Stomach smooth muscle (tissue), 2 donors: ENCODE data around the gene CXCL6.

Experiments
- H3K27ac ChIP-seq: one replicate; pipeline ENCODE4 v1.7.0; 2013; ENCODE audit warnings: mild to moderate bottlenecking, low read length, inconsistent platforms
- H3K27me3 ChIP-seq, 2 donors: one replicate each; pipeline ENCODE4 v1.7.0; 2013; ENCODE audit warnings: low read length in 2 of 2; ENCODE audit not compliant: insufficient read depth in 2 of 2, control insufficient read depth in 1 of 2
- H3K36me3 ChIP-seq, 2 donors: one replicate each; pipeline ENCODE4 v1.7.0; 2013; ENCODE audit warnings: low read length in 2 of 2; ENCODE audit not compliant: control insufficient read depth in 2 of 2, insufficient read depth in 2 of 2
- H3K4me1 ChIP-seq: one replicate; pipeline ENCODE4 v1.7.0; 2013; ENCODE audit warnings: low read length; ENCODE audit not compliant: control insufficient read depth, insufficient read depth
- H3K4me3 ChIP-seq, 2 donors: one replicate each; pipeline ENCODE4 v1.7.0; 2013; ENCODE audit warnings: low read length in 2 of 2
- H3K9ac ChIP-seq, 2 donors: one replicate each; pipeline ENCODE4 v1.7.0; 2013; ENCODE audit warnings: low read length in 2 of 2, mild to moderate bottlenecking in 1 of 2
- H3K9me3 ChIP-seq, 2 donors: one replicate each; pipeline ENCODE4 v1.7.0; 2013; ENCODE audit warnings: low read length in 2 of 2; ENCODE audit not compliant: control insufficient read depth in 2 of 2
- donor health status: healthy.
- donor health status: Pancreatic carcinoma.

Gene CXCL6

GRCh38 chr4:73817341-73817740 lies 19.1 kb upstream of the CXCL6 start:
- H3K27me3 ChIP-seq: no peaks in the 10 kb centered on the region
- no peak overlapping the region for H3K4me3 ChIP-seq
- H3K9me3 ChIP-seq: no peaks in the 10 kb centered on the region
- H3K4me1 ChIP-seq: no peaks in the 10 kb centered on the region
- H3K27ac ChIP-seq: no peak overlapping the region
- no peaks in the 10 kb centered on the region for H3K36me3 ChIP-seq
- H3K9ac ChIP-seq: no peak overlapping the region

DNA sequence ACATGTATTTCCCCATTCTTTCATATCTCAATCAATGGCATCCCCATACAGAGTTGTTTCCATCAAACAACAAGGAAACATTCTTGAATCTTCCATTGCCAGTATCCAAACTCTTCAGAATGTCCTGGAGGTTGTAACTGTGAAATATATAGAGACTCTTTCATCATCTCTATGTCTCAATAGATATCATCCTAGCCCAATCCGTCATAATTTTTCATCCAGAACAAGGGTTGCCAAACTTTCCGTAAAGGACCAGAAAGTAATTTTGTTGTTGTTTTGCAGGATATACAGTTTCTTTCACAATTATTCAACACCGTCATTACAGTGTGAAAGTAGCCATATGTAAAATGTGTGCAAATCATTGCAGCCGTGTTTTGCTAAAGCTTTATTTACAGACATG lies 15.2 kb upstream of the CXCL6 start:
- no peaks in the 10 kb centered on the region for H3K27me3 ChIP-seq
- no peaks in the 10 kb centered on the region for H3K4me1 ChIP-seq
- H3K36me3 ChIP-seq: no peaks in the 10 kb centered on the region
- no peaks in the 10 kb centered on the region for H3K9me3 ChIP-seq
- H3K27ac ChIP-seq: no peak overlapping the region
- H3K9ac ChIP-seq: no peak overlapping the region
- no peak overlapping the region for H3K4me3 ChIP-seq

GRCh38 chr4:73822389-73822788 lies 14.1 kb upstream of the CXCL6 start:
- H3K4me3 ChIP-seq: no peak overlapping the region
- H3K9me3 ChIP-seq: no peaks in the 10 kb centered on the region
- H3K27ac ChIP-seq: no peak overlapping the region
- no peak overlapping the region for H3K9ac ChIP-seq
- H3K4me1 ChIP-seq: no peaks in the 10 kb centered on the region
- H3K36me3 ChIP-seq: no peaks in the 10 kb centered on the region
- H3K27me3 ChIP-seq: no peaks in the 10 kb centered on the region

GRCh38 chr4:73822812-73823504 lies 13.5 kb upstream of the CXCL6 start:
- Histone ChIP-seq H3K9me3 (no peaks in the 10 kb centered on the region), H3K27ac (no peak overlapping the region), H3K4me1 (no peaks in the 10 kb centered on the region), H3K9ac (no peak overlapping the region), H3K4me3 (no peak overlapping the region), H3K36me3 (no peaks in the 10 kb centered on the region), H3K27me3 (no peaks in the 10 kb centered on the region)

DNA sequence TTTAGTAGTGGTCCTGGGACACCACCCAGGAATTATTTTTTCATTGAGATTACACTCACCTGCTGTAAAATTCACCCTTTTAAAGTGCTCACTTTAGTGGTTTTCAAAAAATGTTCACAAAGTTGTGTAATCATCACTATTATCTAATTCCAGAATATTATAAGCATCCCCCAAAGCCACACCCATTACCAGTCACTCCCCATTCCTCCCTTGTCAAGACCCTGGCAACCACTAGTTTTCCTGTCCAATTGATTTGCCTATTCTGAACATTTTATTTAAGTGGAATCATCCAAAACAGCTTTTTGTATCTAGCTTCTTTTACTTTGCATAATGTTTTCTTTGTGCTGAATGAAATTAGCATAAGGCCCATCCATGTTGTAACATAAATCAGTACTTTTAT lies 12.7 kb upstream of the CXCL6 start:
- Histone ChIP-seq H3K9ac (no peak overlapping the region), H3K27ac (no peak overlapping the region), H3K9me3 (no peaks in the 10 kb centered on the region), H3K4me1 (no peaks in the 10 kb centered on the region), H3K36me3 (no peaks in the 10 kb centered on the region), H3K4me3 (no peak overlapping the region), H3K27me3 (no peaks in the 10 kb centered on the region)

- Histone ChIP-seq H3K4me1 (no peaks in the 10 kb centered on the region), H3K27ac (no peak overlapping the region), H3K4me3 (no peak overlapping the region), H3K27me3 (no peaks in the 10 kb centered on the region), H3K9me3 (no peaks in the 10 kb centered on the region), H3K9ac (no peak overlapping the region), H3K36me3 (no peaks in the 10 kb centered on the region)
Measured at GRCh38 chr4:73828956-73829355, 7.5 kb upstream of the CXCL6 start.

GRCh38 chr4:73831569-73831968 lies 4.9 kb upstream of the CXCL6 start:
- Histone ChIP-seq H3K27ac (no peak overlapping the region), H3K4me1 (peaks cover 1% of the 10 kb centered on the region), H3K4me3 (no peak overlapping the region), H3K9ac (no peak overlapping the region), H3K36me3 (no peaks in the 10 kb centered on the region), H3K27me3 (peaks cover 0 to under 1% of the 10 kb centered on the region in 2 donors), H3K9me3 (no peaks in the 10 kb centered on the region)

GRCh38 chr4:73832651-73833237 lies 3.7 kb upstream of the CXCL6 start:
- Histone ChIP-seq H3K4me1 (peaks cover 4% of the 10 kb centered on the region), H3K27me3 (peaks cover 3 to 11% of the 10 kb centered on the region in 2 donors), H3K27ac (no peak overlapping the region), H3K36me3 (no peaks in the 10 kb centered on the region), H3K9me3 (no peaks in the 10 kb centered on the region), H3K9ac (no peak overlapping the region), H3K4me3 (no peak overlapping the region)

- Histone ChIP-seq H3K27ac (no peak overlapping the region), H3K4me3 (no peak overlapping the region), H3K4me1 (peaks cover 4% of the 10 kb centered on the region), H3K27me3 (peaks cover 3 to 15% of the 10 kb centered on the region in 2 donors), H3K36me3 (no peaks in the 10 kb centered on the region), H3K9ac (no peak overlapping the region), H3K9me3 (no peaks in the 10 kb centered on the region)
Measured at GRCh38 chr4:73839071-73839470, 2.6 kb downstream of the CXCL6 start.

DNA sequence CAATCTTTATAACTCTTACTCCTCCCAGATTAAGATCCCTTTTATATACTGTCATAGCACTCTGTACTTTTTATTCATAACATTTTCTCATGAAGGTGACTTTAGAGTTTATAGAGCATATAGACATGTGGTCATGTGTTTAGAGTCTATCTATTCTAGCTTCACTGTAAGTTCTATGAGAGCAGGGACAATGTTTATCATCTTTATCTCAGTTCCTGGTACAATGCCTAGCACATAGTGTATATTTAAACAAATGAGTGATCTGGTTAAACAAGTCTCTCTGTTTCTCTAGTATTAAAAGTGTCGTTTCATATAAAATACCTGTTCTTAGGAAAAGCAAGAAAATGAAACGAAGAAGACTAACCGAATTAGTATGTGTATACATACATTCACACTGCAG lies 3.2 kb downstream of the CXCL6 start:
- Histone ChIP-seq H3K4me3 (no peak overlapping the region), H3K36me3 (no peaks in the 10 kb centered on the region), H3K27ac (no peak overlapping the region), H3K9me3 (no peaks in the 10 kb centered on the region), H3K27me3 (peaks cover 3 to 15% of the 10 kb centered on the region in 2 donors), H3K9ac (no peak overlapping the region), H3K4me1 (peaks cover 4% of the 10 kb centered on the region)

- Histone ChIP-seq H3K27me3 (peaks cover 3 to 15% of the 10 kb centered on the region in 2 donors), H3K4me1 (peaks cover 4% of the 10 kb centered on the region), H3K9ac (no peak overlapping the region), H3K4me3 (no peak overlapping the region), H3K36me3 (no peaks in the 10 kb centered on the region), H3K9me3 (no peaks in the 10 kb centered on the region), H3K27ac (no peak overlapping the region)
Measured at GRCh38 chr4:73841243-73841925, 4.9 kb downstream of the CXCL6 start.
